CD4-positive, alpha-beta T cell treated with Interleukin-21 for 1 hour (primary cell): ENCODE data around the gene C19orf81.

ENCODE experiments used
- DNase-seq: peaks from one replicate; pipeline ENCODE4 v3.0.0-alpha.2; 2020

The C19orf81 gene

GRCh38 chr19:50686310-50687032 is 37.2 kb downstream of the C19orf81 start:
- no peak for DNase-seq

- DNase-seq, result no peak
Observed at GRCh38 chr19:50688766-50689165, 39.5 kb downstream of the C19orf81 start.

GRCh38 chr19:50690439-50690838 is 41.2 kb downstream of the C19orf81 start:
- no peak for DNase-seq

- DNase-seq, result no peak
Observed at GRCh38 chr19:50693064-50693975, 44.1 kb downstream of the C19orf81 start.

- DNase-seq, result no peak
Observed at GRCh38 chr19:50694815-50695145, 45.5 kb downstream of the C19orf81 start.

- DNase-seq, result no peak
Observed at GRCh38 chr19:50695251-50696093, 46.2 kb downstream of the C19orf81 start.

- no peak for DNase-seq
Observed at GRCh38 chr19:50696094-50696483, 46.8 kb downstream of the C19orf81 start.

- DNase-seq, result no peak
Observed at GRCh38 chr19:50697414-50698124, 48.3 kb downstream of the C19orf81 start.

- no peak for DNase-seq
Observed at GRCh38 chr19:50701367-50701985, 52.2 kb downstream of the C19orf81 start.

GRCh38 chr19:50702158-50702870 is 53.1 kb downstream of the C19orf81 start:
- no peak for DNase-seq

- DNase-seq, result no peak
Observed at GRCh38 chr19:50702871-50703829, 53.9 kb downstream of the C19orf81 start.

- DNase-seq, result no peak
Observed at GRCh38 chr19:50703915-50704796, 54.9 kb downstream of the C19orf81 start.

- DNase-seq, result peak; percentile 24
Observed at GRCh38 chr19:50705422-50706019, 56.3 kb downstream of the C19orf81 start.

- no peak for DNase-seq
Observed at GRCh38 chr19:50706387-50706786, 57.1 kb downstream of the C19orf81 start.

- DNase-seq, result no peak
Observed at GRCh38 chr19:50708179-50708879, 59.1 kb downstream of the C19orf81 start.
